Smooth muscle cell (in vitro differentiated cells): ENCODE data around the gene MICU2. TPM values are rescaled to one million over a fixed set of nuclear protein-coding genes. Genes with fewer than 3 reads are reported as not detected.

ENCODE experiments used
- DNase-seq: peaks from one replicate; lab custom pipeline; 2025; ENCODE audit not compliant: unreplicated experiment; lab: John Stamatoyannopoulos, UW
- H2AFZ ChIP-seq: fragments of 200-600 bp; sonication (generic); 2 replicates; pipeline ENCODE4 v1.6.0; 2016; ENCODE audit warnings: antibody characterized with exemption, low read depth, mild to moderate bottlenecking
- H3F3A ChIP-seq: fragments of 200-600 bp; sonication (generic); 2 replicates; pipeline ENCODE4 v1.6.0; 2017; ENCODE audit warnings: antibody characterized with exemption, low read depth
- H3K27ac ChIP-seq: fragments of 200-600 bp; sonication (generic); 2 replicates; pipeline ENCODE4 v1.5.1; 2016; ENCODE audit warnings: low read depth, mild to moderate bottlenecking
- H3K27me3 ChIP-seq: fragments of 200-600 bp; sonication (generic); 2 replicates; pipeline ENCODE4 v1.6.1; 2016; ENCODE audit warnings: low read depth, mild to moderate bottlenecking
- H3K36me3 ChIP-seq: fragments of 200-600 bp; sonication (generic); 2 replicates; pipeline ENCODE4 v1.5.1; 2016; ENCODE audit warnings: low read depth
- H3K4me1 ChIP-seq: fragments of 200-600 bp; sonication (generic); 2 replicates; pipeline ENCODE4 v1.5.1; 2016; ENCODE audit warnings: low read depth
- H3K4me2 ChIP-seq: fragments of 200-600 bp; sonication (generic); 2 replicates; pipeline ENCODE4 v1.6.0; 2016; ENCODE audit warnings: mild to moderate bottlenecking
- H3K4me3 ChIP-seq: fragments of 200-600 bp; sonication (generic); 2 replicates; pipeline ENCODE4 v1.5.1; 2016; ENCODE audit warnings: mild to moderate bottlenecking
- H3K79me2 ChIP-seq: fragments of 200-600 bp; sonication (generic); 2 replicates; pipeline ENCODE4 v1.6.0; 2016; ENCODE audit warnings: low read depth, mild to moderate bottlenecking
- H3K9ac ChIP-seq: fragments of 200-600 bp; sonication (generic); 2 replicates; pipeline ENCODE4 v1.6.0; 2016; ENCODE audit warnings: low read depth
- H3K9me3 ChIP-seq: fragments of 200-600 bp; sonication (generic); replicated peaks from 2 replicates; pipeline ENCODE4 v1.5.1; 2016; ENCODE audit warnings: low read depth
- H4K20me1 ChIP-seq: fragments of 200-600 bp; sonication (generic); 2 replicates; pipeline ENCODE4 v1.6.0; 2016; ENCODE audit warnings: low read depth
- CTCF ChIP-seq: fragments of 200-600 bp; sonication (generic); IDR thresholded peaks from 2 replicates; pipeline ENCODE4 v1.5.1; 2017; ENCODE audit warnings: borderline replicate concordance, mild to moderate bottlenecking, antibody characterized with exemption; ENCODE audit not compliant: insufficient read depth, poor library complexity, severe bottlenecking
- WGBS: methylation state at CpG from one replicate; pipeline ENCODE4 v1.1.7; 2016; ENCODE audit warnings: low lambda C conversion rate; 5-methylcytosine and 5-hydroxymethylcytosine counted together
- polyA plus RNA-seq: library from polyadenylated mRNA; unstranded; fragments of >200 nt; fragmentation: Nextera tagmentation; extraction: Ambion mirVana; gene quantifications from 2 replicates; pipeline ENCODE4 v1.2.1, GENCODE V29; 2016
- total RNA-seq: library from RNA; depleted of rRNA; stranded (reverse); fragments of >200 nt; gene quantifications from 2 replicates; pipeline ENCODE4 v1.2.3, GENCODE V29; 2014

Gene MICU2
- total and polyA plus RNA-seq, 2 experiments from 2014 or later, result 40.2 to 86.5 TPM

- no peaks in the 10 kb centered on the region for H3K79me2 ChIP-seq
- H4K20me1 ChIP-seq, result no peaks in the 10 kb centered on the region
- no peak for TF ChIP-seq CTCF
- no peaks in the 10 kb centered on the region for H3K4me1 ChIP-seq
- H3K4me3 ChIP-seq, result no peak overlapping the region
- H3K36me3 ChIP-seq, result peaks cover 2% of the 10 kb centered on the region
- WGBS, result 98% methylated on average over 3 of the region's 3 CpGs
- no peak overlapping the region for H3K4me2 ChIP-seq
- H3K27ac ChIP-seq, result no peak overlapping the region
- H3F3A ChIP-seq, result no peaks in the 10 kb centered on the region
- no peak overlapping the region for H2AFZ ChIP-seq
- no peaks in the 10 kb centered on the region for H3K27me3 ChIP-seq
- H3K9me3 ChIP-seq, result no peaks in the 10 kb centered on the region
- no peak for DNase-seq
- H3K9ac ChIP-seq, result no peak overlapping the region
Observed at GRCh38 chr13:21504379-21504778, 99.6 kb downstream of the MICU2 start.

GRCh38 chr13:21501686-21502085 is 102.3 kb downstream of the MICU2 start:
- H3F3A ChIP-seq, result no peaks in the 10 kb centered on the region
- no peaks in the 10 kb centered on the region for H4K20me1 ChIP-seq
- H3K4me3 ChIP-seq, result no peak overlapping the region
- no peak overlapping the region for H3K27ac ChIP-seq
- no peaks in the 10 kb centered on the region for H3K4me1 ChIP-seq
- DNase-seq, result no peak
- H3K4me2 ChIP-seq, result no peak overlapping the region
- no peaks in the 10 kb centered on the region for H3K27me3 ChIP-seq
- H3K9me3 ChIP-seq, result no peaks in the 10 kb centered on the region
- H3K9ac ChIP-seq, result no peak overlapping the region
- no peak for TF ChIP-seq CTCF
- H3K36me3 ChIP-seq, result no peaks in the 10 kb centered on the region
- no peaks in the 10 kb centered on the region for H3K79me2 ChIP-seq
- H2AFZ ChIP-seq, result no peak overlapping the region
- 93% methylated on average over 3 of the region's 3 CpGs for WGBS

GRCh38 chr13:21486322-21486721 is 117.6 kb downstream of the MICU2 start:
- no peaks in the 10 kb centered on the region for H3K79me2 ChIP-seq
- H3F3A ChIP-seq, result no peaks in the 10 kb centered on the region
- no peak overlapping the region for H3K9ac ChIP-seq
- H4K20me1 ChIP-seq, result no peaks in the 10 kb centered on the region
- WGBS, result 94% methylated on average over 4 of the region's 4 CpGs
- no peak overlapping the region for H3K4me2 ChIP-seq
- H3K9me3 ChIP-seq, result peaks cover 3% of the 10 kb centered on the region
- TF ChIP-seq CTCF, result no peak
- no peaks in the 10 kb centered on the region for H3K36me3 ChIP-seq
- no peaks in the 10 kb centered on the region for H3K27me3 ChIP-seq
- no peak for DNase-seq
- H2AFZ ChIP-seq, result no peak overlapping the region
- no peak overlapping the region for H3K27ac ChIP-seq
- H3K4me1 ChIP-seq, result no peaks in the 10 kb centered on the region
- no peak overlapping the region for H3K4me3 ChIP-seq

GRCh38 chr13:21483748-21484147 is 120.2 kb downstream of the MICU2 start:
- no peaks in the 10 kb centered on the region for H3K36me3 ChIP-seq
- H3K4me2 ChIP-seq, result no peak overlapping the region
- no peak for DNase-seq
- H3K27me3 ChIP-seq, result no peaks in the 10 kb centered on the region
- WGBS, result 94% methylated on average over 24 of the region's 24 CpGs
- peaks cover 6% of the 10 kb centered on the region for H3F3A ChIP-seq
- no peak overlapping the region for H3K4me3 ChIP-seq
- no peak overlapping the region for H3K27ac ChIP-seq
- H4K20me1 ChIP-seq, result no peaks in the 10 kb centered on the region
- H3K79me2 ChIP-seq, result no peaks in the 10 kb centered on the region
- H3K9me3 ChIP-seq, result peaks cover 3% of the 10 kb centered on the region
- no peaks in the 10 kb centered on the region for H3K4me1 ChIP-seq
- H2AFZ ChIP-seq, result no peak overlapping the region
- no peak for TF ChIP-seq CTCF
- H3K9ac ChIP-seq, result no peak overlapping the region
